HG02678 (cell line): Measurements from ENCODE around the gene RPL13.

Source experiments
- ATAC-seq: cut with Tn5 transposase; IDR thresholded peaks from one replicate; pipeline ENCODE4 v1.9.1; 2021; ENCODE audit warnings: mild to moderate bottlenecking, moderate library complexity; ENCODE audit not compliant: unreplicated experiment

The RPL13 gene

GRCh38 chr16:89544713-89545043 is 15.8 kb upstream of the RPL13 start:
- no peak for ATAC-seq

GRCh38 chr16:89545044-89545830 is 15.2 kb upstream of the RPL13 start:
- no peak for ATAC-seq

GRCh38 chr16:89545831-89546574 is 14.5 kb upstream of the RPL13 start:
- ATAC-seq, result no peak

- no peak for ATAC-seq
Observed at GRCh38 chr16:89546781-89547180, 13.7 kb upstream of the RPL13 start.

- no peak for ATAC-seq
Observed at GRCh38 chr16:89547291-89547690, 13.2 kb upstream of the RPL13 start.

DNA sequence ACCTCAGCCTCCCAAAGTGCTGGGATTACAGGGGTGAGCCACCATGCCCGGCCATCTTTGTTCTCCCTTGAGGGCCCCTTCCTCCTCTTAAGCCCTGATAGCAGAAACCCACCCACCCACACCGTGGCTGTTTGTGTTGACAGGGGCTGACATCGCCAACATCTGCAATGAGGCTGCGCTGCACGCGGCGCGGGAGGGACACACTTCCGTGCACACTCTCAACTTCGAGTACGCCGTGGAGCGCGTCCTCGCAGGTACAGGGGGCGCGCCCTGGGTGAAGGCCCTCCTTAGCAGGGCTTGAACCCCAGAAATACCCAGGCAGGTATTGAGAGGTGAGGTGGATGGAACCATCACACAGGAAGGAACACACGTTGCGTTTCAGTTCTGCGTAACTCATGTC is 12.6 kb upstream of the RPL13 start:
- ATAC-seq, result no peak

DNA sequence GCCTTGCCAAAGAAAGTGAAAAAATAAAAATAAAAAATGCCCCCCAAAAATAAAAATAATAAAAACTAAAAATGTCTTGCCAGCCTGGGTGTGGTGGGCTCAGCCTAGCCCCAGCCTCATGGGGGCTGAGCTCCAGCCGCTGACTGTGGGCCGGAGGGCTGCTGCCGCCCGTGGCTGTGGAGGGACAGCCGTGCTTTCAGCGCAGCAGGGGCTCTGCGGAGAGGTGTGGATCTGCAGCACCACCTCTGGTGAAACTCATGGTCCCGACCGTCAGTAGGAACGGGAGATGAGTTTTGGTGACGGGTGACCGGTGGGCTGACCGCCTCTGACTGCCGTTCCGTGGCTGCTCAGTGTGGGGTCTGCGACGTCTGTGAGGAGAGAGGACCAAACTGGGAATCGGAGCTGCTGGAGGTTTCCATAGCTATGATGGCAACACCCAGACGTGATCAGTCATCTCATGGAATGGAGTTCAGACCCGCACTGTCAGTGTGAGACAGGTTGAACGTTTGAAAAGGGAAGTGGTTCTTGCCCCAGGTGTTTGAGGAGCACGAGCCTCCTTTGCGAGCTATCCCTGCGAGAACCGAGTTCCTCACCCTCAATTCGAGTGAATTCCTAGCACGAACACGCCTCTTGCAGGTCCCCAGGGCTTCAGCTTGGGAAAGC is 12.0 kb upstream of the RPL13 start:
- no peak for ATAC-seq

- ATAC-seq, result no peak
Observed at GRCh38 chr16:89549007-89549700, 11.3 kb upstream of the RPL13 start.

GRCh38 chr16:89550421-89551007 is 10.0 kb upstream of the RPL13 start:
- ATAC-seq, result no peak

DNA sequence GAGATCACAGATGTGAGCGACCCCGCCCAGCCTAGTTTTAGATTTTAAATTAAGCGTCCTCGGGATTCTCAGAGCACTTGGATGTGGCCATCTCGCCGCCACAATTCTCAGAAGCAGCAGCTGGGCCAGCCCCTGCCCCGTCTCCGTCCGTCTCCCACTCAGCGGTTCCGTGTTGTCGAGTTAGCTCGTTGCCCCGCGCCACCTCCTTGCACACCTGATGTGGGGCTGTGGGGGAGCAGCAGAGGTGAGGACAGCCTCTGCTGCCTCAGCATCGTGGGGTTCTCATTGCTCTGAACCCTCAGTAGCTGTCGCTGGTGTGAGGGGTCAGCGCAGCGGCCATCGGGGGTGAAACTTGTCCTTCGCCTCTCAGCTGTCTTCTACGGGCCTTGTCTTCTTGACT is 8.2 kb upstream of the RPL13 start:
- ATAC-seq, result no peak

DNA sequence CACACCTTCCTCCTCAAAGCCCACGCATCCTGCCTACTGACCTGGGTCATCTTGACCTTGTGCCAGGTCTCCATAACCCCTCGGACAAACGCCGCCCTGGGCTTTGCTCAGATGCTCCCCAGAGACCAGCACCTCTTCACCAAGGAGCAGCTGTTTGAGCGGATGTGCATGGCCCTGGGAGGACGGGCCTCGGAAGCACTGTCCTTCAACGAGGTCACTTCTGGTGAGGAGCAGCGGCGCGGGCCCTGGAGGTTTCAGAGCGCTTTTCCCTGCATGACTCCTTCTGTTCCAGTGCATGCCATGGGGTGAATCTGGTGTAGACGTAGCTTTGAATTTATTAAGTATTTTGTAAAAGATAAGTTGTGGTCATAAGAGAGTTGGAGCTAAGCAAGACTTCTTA is 7.6 kb upstream of the RPL13 start:
- no peak for ATAC-seq

DNA sequence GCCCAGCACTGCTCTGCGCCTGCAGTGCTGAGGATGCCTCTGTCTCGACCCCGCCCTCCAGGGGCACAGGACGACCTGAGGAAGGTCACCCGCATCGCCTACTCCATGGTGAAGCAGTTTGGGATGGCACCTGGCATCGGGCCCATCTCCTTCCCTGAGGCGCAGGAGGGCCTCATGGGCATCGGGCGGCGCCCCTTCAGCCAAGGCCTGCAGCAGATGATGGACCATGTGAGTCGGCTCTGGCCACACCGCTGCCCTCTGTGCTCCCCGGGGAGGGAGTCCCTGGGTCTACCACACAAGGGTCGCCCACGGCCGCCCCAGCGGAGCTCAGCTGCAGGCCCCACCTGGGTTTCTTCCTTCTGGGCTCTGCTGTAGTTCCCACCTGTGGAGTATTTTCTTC is 6.7 kb upstream of the RPL13 start:
- ATAC-seq, result no peak

DNA sequence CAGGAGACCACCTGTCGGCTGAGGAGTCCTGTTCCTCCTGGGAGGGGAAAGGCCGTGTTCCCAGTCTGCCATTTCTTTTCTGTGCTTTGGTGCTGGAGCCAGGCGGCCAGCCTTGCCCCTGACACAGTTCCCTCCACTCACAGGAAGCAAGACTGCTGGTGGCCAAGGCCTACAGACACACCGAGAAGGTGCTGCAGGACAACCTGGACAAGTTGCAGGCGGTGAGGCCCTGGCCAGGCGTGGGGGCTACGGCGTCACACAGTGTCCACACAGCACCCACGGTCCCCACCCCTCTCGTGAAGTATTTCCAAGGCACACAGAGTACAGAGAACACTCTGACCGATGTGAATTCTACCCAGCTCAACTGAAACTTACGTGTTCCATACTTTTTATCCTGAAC is 6.1 kb upstream of the RPL13 start:
- no peak for ATAC-seq

DNA sequence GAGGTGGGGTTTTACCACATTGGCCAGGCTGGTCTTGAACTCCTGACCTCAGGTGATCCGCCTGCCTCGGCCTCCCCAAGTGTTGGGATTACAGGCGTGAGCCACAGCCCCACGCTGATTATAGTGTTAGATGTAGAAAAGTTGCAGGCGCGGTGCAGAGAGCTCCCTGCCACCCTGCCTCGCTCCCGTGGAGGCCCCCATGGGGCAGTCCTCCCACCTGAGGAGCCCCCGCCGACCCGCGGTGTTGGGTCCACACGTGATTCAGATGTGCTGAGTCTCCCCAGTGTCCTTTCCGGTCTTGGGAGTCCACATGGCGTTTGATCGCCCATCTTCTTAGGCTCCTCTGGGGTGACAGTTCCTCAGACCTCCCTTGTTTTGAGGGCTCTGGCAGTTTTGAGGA is 5.2 kb upstream of the RPL13 start:
- no peak for ATAC-seq

DNA sequence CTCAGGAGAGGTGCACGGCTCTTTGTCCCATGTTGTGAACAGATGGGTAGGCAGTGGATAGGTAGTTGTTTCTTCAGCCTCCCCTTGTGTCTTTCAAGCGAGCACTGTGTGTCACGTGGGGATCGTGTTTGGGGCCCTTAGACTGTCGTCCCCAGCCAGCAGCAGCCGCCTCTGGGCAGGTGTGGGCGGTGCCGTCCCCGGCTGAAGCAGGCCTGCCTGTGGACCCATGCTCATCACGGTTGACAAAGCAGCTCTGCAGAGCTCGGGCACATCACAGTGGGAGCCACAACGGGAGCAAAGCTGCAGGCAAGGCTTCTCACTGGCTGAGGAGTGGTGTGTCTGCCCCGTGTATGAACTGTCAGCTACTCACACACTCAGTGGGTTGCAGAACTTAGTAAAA is 4.7 kb upstream of the RPL13 start:
- no peak for ATAC-seq

- ATAC-seq, result no peak
Observed at GRCh38 chr16:89556750-89557689, 3.5 kb upstream of the RPL13 start.

- no peak for ATAC-seq
Observed at GRCh38 chr16:89557690-89558490, 2.6 kb upstream of the RPL13 start.

DNA sequence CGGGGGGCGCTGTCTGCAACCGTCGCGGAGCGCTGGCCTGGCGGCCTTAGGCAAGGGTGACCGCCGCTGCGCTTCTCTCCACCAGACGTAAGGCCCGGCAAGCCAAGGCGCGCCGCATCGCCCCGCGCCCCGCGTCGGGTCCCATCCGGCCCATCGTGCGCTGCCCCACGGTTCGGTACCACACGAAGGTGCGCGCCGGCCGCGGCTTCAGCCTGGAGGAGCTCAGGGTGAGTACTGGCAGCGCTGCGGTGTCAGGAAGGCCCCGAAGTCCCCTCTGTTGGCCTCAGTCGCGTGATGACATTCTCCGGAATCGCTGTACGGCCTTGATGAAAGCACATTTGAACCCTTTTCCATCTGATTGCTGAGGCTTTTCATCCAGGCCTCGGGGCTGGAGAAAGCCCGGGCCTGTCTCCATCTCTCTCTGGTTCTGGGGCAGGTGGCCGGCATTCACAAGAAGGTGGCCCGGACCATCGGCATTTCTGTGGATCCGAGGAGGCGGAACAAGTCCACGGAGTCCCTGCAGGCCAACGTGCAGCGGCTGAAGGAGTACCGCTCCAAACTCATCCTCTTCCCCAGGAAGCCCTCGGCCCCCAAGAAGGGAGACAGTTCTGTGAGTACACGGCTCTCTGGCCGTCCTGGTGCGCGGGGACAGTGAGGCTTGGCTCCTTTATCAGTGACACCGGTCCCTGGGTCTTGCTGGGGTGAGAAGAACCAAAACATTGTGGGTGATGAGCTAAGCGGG is 831 bp downstream of the RPL13 start:
- no peak for ATAC-seq
